Measurements from ENCODE around the gene CDC14A. TPM values are rescaled to one million over a fixed set of nuclear protein-coding genes. Genes with fewer than 3 reads are reported as not detected.

The CDC14A gene
- polyA plus RNA-seq, 1 donor from 2014 or later, result 2.7 TPM

GRCh38 chr1:100510451-100510850 lies 158.1 kb downstream of the CDC14A start:
- Histone ChIP-seq H3F3A (ENCODE audit: insufficient read depth, low read length, poor library complexity, severe bottlenecking) (no peaks in the 10 kb centered on the region), H4K20me1 (ENCODE audit: insufficient read depth) (no peaks in the 10 kb centered on the region), H3K27ac (ENCODE audit: low read length) (no peak overlapping the region), H3K36me3 (ENCODE audit: insufficient read depth, low read length) (no peaks in the 10 kb centered on the region), H3K9me3 (ENCODE audit: low read length) (no peaks in the 10 kb centered on the region), H3K27me3 (ENCODE audit: insufficient read depth, low read depth, low read length) (no peaks in the 10 kb centered on the region), H2AFZ (ENCODE audit: low read depth, low read length) (no peak overlapping the region), H3K79me2 (replicated peaks; ENCODE audit: insufficient read depth, low read length) (no peaks in the 10 kb centered on the region), H3K9me2 (ENCODE audit: insufficient read depth, low read length) (no peaks in the 10 kb centered on the region), H3K4me2 (ENCODE audit: low read length) (no peak overlapping the region), H3K9ac (ENCODE audit: low read length) (no peak overlapping the region), H3K4me3 (ENCODE audit: low read length) (no peak overlapping the region)
- TF ChIP-seq EZH2 (IDR thresholded peaks at IDR 0.05; ENCODE audit: borderline replicate concordance, insufficient read depth, low read length, poor library complexity, severe bottlenecking) (no peak), RAD21 (conservative IDR thresholded peaks at IDR 0.05) (no peak), CTCF (IDR thresholded peaks at IDR 0.05; ENCODE audit: poor library complexity, severe bottlenecking) (no peak), TAF1 (IDR thresholded peaks at IDR 0.05; ENCODE audit: low read depth) (no peak), REST (IDR thresholded peaks at IDR 0.05; ENCODE audit: borderline replicate concordance) (no peak), EP300 (conservative IDR thresholded peaks at IDR 0.05; ENCODE audit: poor library complexity, severe bottlenecking) (no peak), MXI1 (conservative IDR thresholded peaks at IDR 0.05; ENCODE audit: poor library complexity, severe bottlenecking) (no peak), SMC3 (conservative IDR thresholded peaks at IDR 0.05; ENCODE audit: poor library complexity) (no peak), POLR2AphosphoS5 (IDR thresholded peaks at IDR 0.05) (no peak)

- Histone ChIP-seq H3K27ac (ENCODE audit: low read length) (no peak overlapping the region), H3K4me3 (ENCODE audit: low read length) (no peak overlapping the region)
- TF ChIP-seq EZH2 (IDR thresholded peaks at IDR 0.05; ENCODE audit: borderline replicate concordance, insufficient read depth, low read length, poor library complexity, severe bottlenecking), result no peak
- TF ChIP-seq MXI1 (conservative IDR thresholded peaks at IDR 0.05; ENCODE audit: poor library complexity, severe bottlenecking), result no peak
- no peak for TF ChIP-seq POLR2AphosphoS5 (IDR thresholded peaks at IDR 0.05)
- no peak for TF ChIP-seq CTCF (IDR thresholded peaks at IDR 0.05; ENCODE audit: poor library complexity, severe bottlenecking)
- no peak for TF ChIP-seq EP300 (conservative IDR thresholded peaks at IDR 0.05; ENCODE audit: poor library complexity, severe bottlenecking)
- no peak for TF ChIP-seq RAD21 (conservative IDR thresholded peaks at IDR 0.05)
- TF ChIP-seq REST (IDR thresholded peaks at IDR 0.05; ENCODE audit: borderline replicate concordance), result no peak
- TF ChIP-seq TAF1 (IDR thresholded peaks at IDR 0.05; ENCODE audit: low read depth), result no peak
These were observed 158.8 kb downstream of the CDC14A start for GRCh38 chr1:100511058-100511457.

More at GRCh38 chr1:100511058-100511457, 158.8 kb downstream of the CDC14A start:
- H3F3A ChIP-seq (ENCODE audit: insufficient read depth, low read length, poor library complexity, severe bottlenecking), result no peaks in the 10 kb centered on the region
- H3K9me3 ChIP-seq (ENCODE audit: low read length), result no peaks in the 10 kb centered on the region
- H4K20me1 ChIP-seq (ENCODE audit: insufficient read depth), result no peaks in the 10 kb centered on the region
- H3K27me3 ChIP-seq (ENCODE audit: insufficient read depth, low read depth, low read length), result no peaks in the 10 kb centered on the region
- no peak overlapping the region for H3K9ac ChIP-seq (ENCODE audit: low read length)
- no peaks in the 10 kb centered on the region for H3K79me2 ChIP-seq (replicated peaks; ENCODE audit: insufficient read depth, low read length)
- no peak overlapping the region for H2AFZ ChIP-seq (ENCODE audit: low read depth, low read length)
- no peak overlapping the region for H3K4me2 ChIP-seq (ENCODE audit: low read length)
- no peaks in the 10 kb centered on the region for H3K9me2 ChIP-seq (ENCODE audit: insufficient read depth, low read length)
- H3K36me3 ChIP-seq (ENCODE audit: insufficient read depth, low read length), result no peaks in the 10 kb centered on the region
